Right lobe of liver (tissue), 6 donors: ENCODE results near the gene DSE. TPM values are rescaled to one million over a fixed set of nuclear protein-coding genes. Genes with fewer than 3 reads are reported as not detected.

ENCODE experiments used
- ATAC-seq, 4 donors: fragments of 200-7000 bp; cut with Tn5 transposase; one replicate each; pipeline ENCODE4 v1.9.1; 2020; ENCODE audit warnings: mild to moderate bottlenecking in 4 of 4, moderate library complexity in 4 of 4
- DNase-seq, 3 donors: peaks; one replicate each; pipeline ENCODE4 v3.0.0-alpha.2; 2020
- H3K27ac ChIP-seq, 3 donors: fragments of 200-600 bp; one replicate each; pipeline ENCODE4 v1.8.0; 2022
- H3K27me3 ChIP-seq, 2 donors: fragments of 200-600 bp; one replicate each; pipeline ENCODE4 v1.8.0; 2022
- H3K36me3 ChIP-seq, 4 donors: fragments of 200-600 bp; sonication (generic) in 1 of 4; one replicate each; pipeline versions ENCODE4 v1.5.1 to v1.8.0; 2017 to 2022; ENCODE audit warnings: control low read depth in 1 of 4
- H3K4me1 ChIP-seq, 4 donors: fragments of 200-600 bp; sonication (generic) in 1 of 4; one replicate each; pipeline versions ENCODE4 v1.5.1 to v1.8.0; 2017 to 2022; ENCODE audit warnings: control low read depth in 1 of 4
- H3K4me3 ChIP-seq, 3 donors: fragments of 200-600 bp; one replicate each; pipeline ENCODE4 v1.8.0; 2022
- H3K9me3 ChIP-seq, 4 donors: fragments of 200-600 bp; sonication (generic) in 1 of 4; one replicate each; pipeline versions ENCODE4 v1.5.1 to v1.8.0; 2017 to 2022; ENCODE audit warnings: control low read depth in 1 of 4
- POLR2A ChIP-seq: fragments of 450-650 bp; IDR thresholded peaks from one replicate; pipeline ENCODE4 v1.6.1; 2017; ENCODE audit warnings: antibody characterized with exemption, mild to moderate bottlenecking
- WGBS: methylation state at CpG from one replicate; pipeline ENCODE4 v1.1.6; 2018; ENCODE audit warnings: low coverage, low lambda C conversion rate; ENCODE audit not compliant: insufficient coverage; ENCODE audit errors: missing lambda C conversion rate; 5-methylcytosine and 5-hydroxymethylcytosine counted together
- intact Hi-C, 2 donors: fragments of 100-400 bp; cut with DNase I; formaldehyde crosslinking; loops; one replicate each; pipeline versions ENCODE4 v1.11.2 to v1.14.1; 2022
- total RNA-seq, 6 experiments: library from RNA; depleted of rRNA in 2 of 6; stranded (reverse); fragments of >200 nt in 2 of 6; fragmentation: NEBNext Ultra II Directional in 3 of 6; extraction: Animal tissue kit (Norgen Biotek cat#: 25700) in 3 of 6; gene quantifications; one replicate each; pipeline versions ENCODE4 v1.1.0 to v1.2.4, GENCODE V29; 2016 to 2023
- TF ChIP-seq, protein P1 (sequence below), 4 donors: fragments of 200-600 bp in 3 of 4; fragments of 450-650 bp in 1 of 4; IDR thresholded peaks; one replicate each; pipeline versions ENCODE4 v1.5.1 to v1.8.0; 2016 to 2022; ENCODE audit warnings: antibody characterized with exemption in 4 of 4, mild to moderate bottlenecking in 2 of 4
- donor health status: DM: no; HTN: yes; CAD: no.
- donor health status: DM: no; HTN: no; CAD: no.
- donor health status: DM: no; HTN: no; CAD: no.
- donor health status: DM: no; HTN: yes; CAD: no.
- donor health status: DM: no; HTN: yes; CAD: no.

Gene DSE
- total RNA-seq, 6 experiments from 2014 or later, result 8.2 to 17.4 (median 12.2) TPM

DNA sequence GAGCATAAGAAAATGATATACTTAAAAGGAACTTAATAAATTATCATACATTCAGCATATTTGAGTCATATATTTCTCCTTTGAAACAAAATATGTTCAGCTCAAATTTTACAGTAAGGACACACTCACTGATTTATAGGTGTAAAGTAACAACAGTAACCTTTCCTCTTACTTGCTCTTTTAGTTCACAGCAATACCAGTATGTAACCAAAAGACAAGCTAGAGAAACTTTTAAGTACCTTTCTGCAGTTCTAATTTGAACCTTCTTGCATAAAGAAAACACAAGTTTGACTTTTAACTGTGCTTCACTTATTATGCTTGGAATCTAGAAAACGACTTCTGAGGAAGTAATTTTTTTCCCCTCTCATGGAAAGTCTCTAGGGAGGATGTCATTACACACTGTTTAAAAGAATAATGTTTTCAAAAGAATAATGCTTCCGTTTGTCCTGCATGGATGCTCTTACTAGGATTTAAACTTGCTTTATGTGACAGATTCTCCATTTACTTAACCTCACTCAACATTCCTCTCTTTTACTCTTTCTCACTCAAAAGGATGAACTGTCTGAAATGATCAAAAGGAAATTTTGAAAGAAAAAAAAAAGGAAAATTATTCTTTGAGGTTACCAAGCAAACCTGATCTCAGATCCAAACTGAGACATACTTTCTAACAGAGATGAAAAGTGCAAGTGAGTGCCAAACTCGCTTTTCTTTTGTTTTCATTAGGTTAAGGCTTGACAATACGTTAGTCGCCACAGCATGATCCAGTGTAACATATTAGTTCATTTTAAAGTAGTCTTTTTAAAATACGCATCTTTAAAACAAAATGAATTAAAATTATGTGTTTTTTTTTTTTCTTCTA, 68.1 kb downstream of the DSE start:
- no peaks in the 10 kb centered on the region for H3K9me3 ChIP-seq
- 68% methylated on average over 6 of the region's 6 CpGs for WGBS
- intact Hi-C loops, result no loop called here
- no peaks in the 10 kb centered on the region for H3K27me3 ChIP-seq
- H3K36me3 ChIP-seq, result no peaks in the 10 kb centered on the region
- no peak overlapping the region for H3K27ac ChIP-seq
- no peak for ATAC-seq
- peaks cover 0 to 7% (median 0%) of the 10 kb centered on the region in 4 donors for H3K4me1 ChIP-seq
- H3K4me3 ChIP-seq, result no peak overlapping the region
- TF ChIP-seq, protein P1, sequence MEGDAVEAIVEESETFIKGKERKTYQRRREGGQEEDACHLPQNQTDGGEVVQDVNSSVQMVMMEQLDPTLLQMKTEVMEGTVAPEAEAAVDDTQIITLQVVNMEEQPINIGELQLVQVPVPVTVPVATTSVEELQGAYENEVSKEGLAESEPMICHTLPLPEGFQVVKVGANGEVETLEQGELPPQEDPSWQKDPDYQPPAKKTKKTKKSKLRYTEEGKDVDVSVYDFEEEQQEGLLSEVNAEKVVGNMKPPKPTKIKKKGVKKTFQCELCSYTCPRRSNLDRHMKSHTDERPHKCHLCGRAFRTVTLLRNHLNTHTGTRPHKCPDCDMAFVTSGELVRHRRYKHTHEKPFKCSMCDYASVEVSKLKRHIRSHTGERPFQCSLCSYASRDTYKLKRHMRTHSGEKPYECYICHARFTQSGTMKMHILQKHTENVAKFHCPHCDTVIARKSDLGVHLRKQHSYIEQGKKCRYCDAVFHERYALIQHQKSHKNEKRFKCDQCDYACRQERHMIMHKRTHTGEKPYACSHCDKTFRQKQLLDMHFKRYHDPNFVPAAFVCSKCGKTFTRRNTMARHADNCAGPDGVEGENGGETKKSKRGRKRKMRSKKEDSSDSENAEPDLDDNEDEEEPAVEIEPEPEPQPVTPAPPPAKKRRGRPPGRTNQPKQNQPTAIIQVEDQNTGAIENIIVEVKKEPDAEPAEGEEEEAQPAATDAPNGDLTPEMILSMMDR (IDR thresholded peaks at IDR 0.05), result no peak
- DNase-seq, result no peak

DNA sequence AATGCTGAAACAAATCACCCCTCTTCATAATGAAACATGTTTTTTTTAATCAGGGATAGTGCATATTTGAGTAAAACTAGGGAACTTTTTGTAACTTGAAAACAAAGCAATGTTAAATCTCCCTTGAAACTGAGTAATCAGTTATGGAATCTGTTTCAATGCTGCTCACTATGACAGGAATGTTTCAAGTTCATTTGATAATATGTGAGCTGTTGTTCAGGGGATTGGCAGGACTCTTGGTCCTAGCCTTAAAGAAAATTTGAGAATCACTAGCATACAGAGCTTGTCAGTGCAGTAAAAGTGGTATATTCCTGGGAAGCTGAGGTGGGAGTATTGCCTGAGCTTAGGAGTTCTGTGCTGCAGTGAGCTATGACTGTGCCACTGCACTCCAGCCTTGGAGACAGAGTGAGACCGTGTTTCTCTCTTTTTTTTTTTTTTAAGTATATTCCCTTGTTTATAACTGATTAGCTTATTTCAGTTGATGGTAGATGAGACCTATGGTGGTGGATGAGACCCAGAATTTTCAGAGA, 68.8 kb downstream of the DSE start:
- no peak overlapping the region for H3K27ac ChIP-seq
- TF ChIP-seq POLR2A, result no peak
- TF ChIP-seq, protein P1 (IDR thresholded peaks at IDR 0.05), result no peak
- H3K9me3 ChIP-seq, result no peaks in the 10 kb centered on the region
- DNase-seq (no peak), ATAC-seq (no peak)
- H3K4me3 ChIP-seq, result no peak overlapping the region
- H3K27me3 ChIP-seq, result no peaks in the 10 kb centered on the region
- H3K4me1 ChIP-seq, result no peaks in the 10 kb centered on the region
- intact Hi-C loops, result no loop called here
- WGBS, result 80% methylated on average over 1 of the region's 1 CpG
- H3K36me3 ChIP-seq, result no peaks in the 10 kb centered on the region

DNA sequence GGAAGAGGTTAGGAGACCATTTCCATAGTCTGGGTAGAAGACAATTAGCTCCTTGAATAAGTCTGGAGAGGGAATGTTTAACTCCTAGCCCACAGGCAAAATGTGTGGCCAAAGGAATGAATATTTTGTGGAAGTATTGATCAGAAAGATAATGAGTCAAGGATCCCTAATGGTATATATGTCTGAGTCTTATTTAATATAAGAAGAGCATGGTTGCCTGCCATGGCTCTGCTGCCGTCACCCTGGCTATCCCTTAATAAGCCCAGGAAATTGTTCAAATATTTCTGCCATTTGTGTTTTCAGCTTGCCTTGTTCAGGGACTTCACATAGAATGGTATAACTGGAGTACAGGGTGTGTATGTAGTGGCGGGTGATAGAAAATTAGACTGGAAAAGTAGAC, 72.4 kb downstream of the DSE start:
- no peak overlapping the region for H3K27ac ChIP-seq

DNA sequence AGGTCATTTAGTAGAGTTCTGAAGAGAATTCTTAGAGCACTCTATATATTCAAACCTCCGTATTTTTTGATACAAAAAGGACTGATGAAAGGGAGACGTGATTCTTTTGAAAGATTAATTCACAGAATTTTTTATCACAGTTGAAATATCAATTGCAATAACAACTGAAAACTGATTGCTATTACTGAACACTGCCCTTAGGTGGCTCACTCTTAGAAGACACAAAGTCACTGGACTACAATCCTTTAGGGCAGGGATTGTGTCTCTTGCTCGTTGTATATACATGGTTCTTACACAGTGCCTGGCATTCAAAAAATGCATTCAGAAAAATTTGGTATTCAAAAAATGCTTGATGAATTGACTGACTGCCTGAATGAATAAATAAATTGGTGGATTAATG, 73.3 kb downstream of the DSE start:
- no peak overlapping the region for H3K4me3 ChIP-seq
- ATAC-seq (peak; percentile 69 to 83 (median 80)), DNase-seq (no peak)
- intact Hi-C loops, result no loop called here
- 6% methylated on average over 3 of the region's 3 CpGs for WGBS
- H3K9me3 ChIP-seq, result no peaks in the 10 kb centered on the region
- no peaks in the 10 kb centered on the region for H3K4me1 ChIP-seq
- H3K36me3 ChIP-seq, result no peaks in the 10 kb centered on the region
- no peaks in the 10 kb centered on the region for H3K27me3 ChIP-seq
- H3K27ac ChIP-seq, result no peak overlapping the region
- TF ChIP-seq POLR2A, result no peak
- TF ChIP-seq, protein P1 (IDR thresholded peaks at IDR 0.05), result peak; percentile 33 to 57 (median 50)

More for the DNA sequence above, 72.4 kb downstream of the DSE start:
- H3K27me3 ChIP-seq, result no peaks in the 10 kb centered on the region
- 89% methylated on average over 2 of the region's 2 CpGs for WGBS
- intact Hi-C loops, result no loop called here
- H3K9me3 ChIP-seq, result no peaks in the 10 kb centered on the region
- H3K4me3 ChIP-seq, result no peak overlapping the region
- no peak for ATAC-seq
- H3K4me1 ChIP-seq, result no peaks in the 10 kb centered on the region
- TF ChIP-seq POLR2A, result no peak
- TF ChIP-seq, protein P1 (IDR thresholded peaks at IDR 0.05), result no peak
- no peaks in the 10 kb centered on the region for H3K36me3 ChIP-seq
- no peak for DNase-seq
